SK-N-SH treated with all-trans-retinoic acid at 6 μM for 48 hours (cell line): ENCODE data around the gene INPP4B.

Experiments
- RARB ChIP-seq: fragments of 250-450 bp; sonication (Bioruptor Pico); IDR thresholded peaks from 2 replicates; pipeline ENCODE4 v1.8.0; 2021; ENCODE audit warnings: mild to moderate bottlenecking, moderate library complexity
- ZC3H10 ChIP-seq: fragments of 250-450 bp; sonication (Bioruptor Pico); IDR thresholded peaks from 2 replicates; pipeline ENCODE4 v1.5.1; 2021; ENCODE audit warnings: mild to moderate bottlenecking, moderate library complexity

GRCh38 chr4:142267101-142267500, 579.0 kb downstream of the INPP4B start:
- TF ChIP-seq ZC3H10 (CRISPR knock-in tag) (no peak), RARB (CRISPR knock-in tag) (no peak)
